NB4 (cell line): ENCODE data around the gene ANAPC1.

ENCODE experiments used
- CTCF ChIP-seq: IDR thresholded peaks from one replicate; pipeline ENCODE4 v1.5.1; 2012; ENCODE audit warnings: low read depth, low read length
- MAX ChIP-seq: IDR thresholded peaks from 2 replicates; pipeline ENCODE4 v1.6.1; 2011; ENCODE audit warnings: low read depth, low read length
- MYC ChIP-seq: IDR thresholded peaks from 2 replicates; pipeline ENCODE4 v1.6.1; 2011; ENCODE audit warnings: low read depth, low read length
- POLR2A ChIP-seq: IDR thresholded peaks from 2 replicates; pipeline ENCODE4 v1.6.1; 2011; ENCODE audit warnings: mild to moderate bottlenecking; ENCODE audit not compliant: insufficient read length; ENCODE audit errors: extremely low read depth

- TF ChIP-seq CTCF = peak; percentile 32
- no peak for TF ChIP-seq MAX
- TF ChIP-seq POLR2A = no peak
- no peak for TF ChIP-seq MYC
Observed at GRCh38 chr2:111919365-111919764, 35.4 kb upstream of the ANAPC1 start.
